Measurements from ENCODE around the gene PLCB2.

The PLCB2 gene

DNA sequence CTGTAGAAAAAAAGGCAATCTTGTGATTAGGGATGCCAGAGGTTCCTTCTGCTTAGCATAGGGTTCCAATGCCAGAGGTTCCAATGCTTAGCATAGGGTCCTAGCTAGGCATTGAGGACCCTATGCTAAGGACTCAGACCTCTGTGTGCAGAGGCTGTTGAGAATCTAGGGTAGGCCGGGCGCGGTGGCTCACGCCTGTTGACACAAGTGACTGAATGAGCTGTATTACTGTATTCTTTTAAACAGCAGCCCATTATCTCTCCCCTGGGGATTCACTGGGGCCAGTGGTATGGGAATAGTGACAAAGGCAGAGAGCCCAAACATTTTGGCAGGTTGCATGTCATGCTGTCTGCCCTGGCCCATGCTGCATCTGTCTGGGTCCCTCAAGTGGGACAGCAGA is 52.7 kb downstream of the PLCB2 start:
- no peak for DNase-seq (ENCODE audit: low read depth, low spot score)
- Histone ChIP-seq H3K9ac (ENCODE audit: insufficient read length, low read depth) (no peak overlapping the region), H3K9me3 (ENCODE audit: insufficient read depth, low read length) (no peaks in the 10 kb centered on the region), H3K36me3 (ENCODE audit: insufficient read depth, insufficient read length, low read length) (no peaks in the 10 kb centered on the region), H3K4me3 (ENCODE audit: insufficient read length, low read depth) (no peak overlapping the region), H3K4me1 (ENCODE audit: insufficient read depth, insufficient read length) (peaks cover 15% of the 10 kb centered on the region), H3K27me3 (ENCODE audit: insufficient read depth, insufficient read length) (peaks cover 53% of the 10 kb centered on the region)
- TF ChIP-seq YY1 (IDR thresholded peaks at IDR 0.05; ENCODE audit: insufficient read depth, insufficient read length) = no peak
- TF ChIP-seq ZNF274 (IDR thresholded peaks at IDR 0.05; ENCODE audit: low read depth, low read length) = no peak
- TF ChIP-seq SUZ12 (IDR thresholded peaks at IDR 0.05; ENCODE audit: extremely low read depth, insufficient read depth, insufficient read length) = no peak

- H3K4me1 ChIP-seq (ENCODE audit: insufficient read depth, insufficient read length) = peaks cover 15% of the 10 kb centered on the region
- H3K27me3 ChIP-seq (ENCODE audit: insufficient read depth, insufficient read length) = peaks cover 56% of the 10 kb centered on the region
- H3K4me3 ChIP-seq (ENCODE audit: insufficient read length, low read depth) = no peak overlapping the region
- TF ChIP-seq ZNF274 (IDR thresholded peaks at IDR 0.05; ENCODE audit: low read depth, low read length) (no peak), SUZ12 (IDR thresholded peaks at IDR 0.05; ENCODE audit: extremely low read depth, insufficient read depth, insufficient read length) (no peak), YY1 (IDR thresholded peaks at IDR 0.05; ENCODE audit: insufficient read depth, insufficient read length) (no peak)
- H3K9me3 ChIP-seq (ENCODE audit: insufficient read depth, low read length) = no peaks in the 10 kb centered on the region
- H3K36me3 ChIP-seq (ENCODE audit: insufficient read depth, insufficient read length, low read length) = no peaks in the 10 kb centered on the region
- no peak overlapping the region for H3K9ac ChIP-seq (ENCODE audit: insufficient read length, low read depth)
- no peak for DNase-seq (ENCODE audit: low read depth, low spot score)
Observed at GRCh38 chr15:40254452-40254851, 53.3 kb downstream of the PLCB2 start.

DNA sequence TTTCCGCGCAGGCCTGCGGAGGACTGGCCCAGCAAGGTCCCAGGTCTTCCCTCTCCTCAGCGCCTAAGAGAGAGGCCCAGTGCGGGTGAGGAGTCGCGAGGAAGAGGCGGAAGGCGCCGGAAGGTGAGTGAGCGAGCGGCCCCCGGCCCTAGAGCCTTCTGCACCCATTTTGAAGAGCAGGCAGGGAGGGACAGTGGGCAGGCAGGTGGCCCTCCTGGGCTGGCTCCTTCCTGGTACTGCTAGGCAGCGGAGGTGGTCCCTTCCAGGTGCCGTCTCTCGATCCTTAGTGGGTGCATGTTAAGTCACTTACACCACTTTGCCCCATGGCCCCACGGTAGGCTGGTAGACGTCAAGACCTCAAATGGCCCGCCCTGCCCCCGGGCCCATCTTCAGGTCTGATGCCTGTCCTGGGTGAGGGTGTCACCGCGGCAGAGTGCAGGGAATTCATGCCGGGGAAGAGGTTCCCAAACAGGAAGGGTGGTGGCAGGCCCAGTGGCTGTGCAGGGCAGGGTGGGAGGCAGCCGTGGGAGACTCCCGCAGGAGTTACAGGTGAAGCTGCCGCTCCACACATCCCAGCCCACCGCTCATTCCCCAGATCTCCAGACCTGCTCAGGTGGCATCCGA is 54.5 kb downstream of the PLCB2 start:
- TF ChIP-seq SUZ12 (IDR thresholded peaks at IDR 0.05; ENCODE audit: extremely low read depth, insufficient read depth, insufficient read length) (no peak), ZNF274 (IDR thresholded peaks at IDR 0.05; ENCODE audit: low read depth, low read length) (no peak), YY1 (IDR thresholded peaks at IDR 0.05; ENCODE audit: insufficient read depth, insufficient read length) (no peak)
- peaks cover 13% of the 10 kb centered on the region for H3K4me1 ChIP-seq (ENCODE audit: insufficient read depth, insufficient read length)
- H3K9ac ChIP-seq (ENCODE audit: insufficient read length, low read depth) = peak overlapping the region; percentile 66
- H3K27me3 ChIP-seq (ENCODE audit: insufficient read depth, insufficient read length) = peaks cover 56% of the 10 kb centered on the region
- H3K9me3 ChIP-seq (ENCODE audit: insufficient read depth, low read length) = no peaks in the 10 kb centered on the region
- no peak for DNase-seq (ENCODE audit: low read depth, low spot score)
- H3K36me3 ChIP-seq (ENCODE audit: insufficient read depth, insufficient read length, low read length) = no peaks in the 10 kb centered on the region
- H3K4me3 ChIP-seq (ENCODE audit: insufficient read length, low read depth) = peak overlapping the region; percentile 49

DNA sequence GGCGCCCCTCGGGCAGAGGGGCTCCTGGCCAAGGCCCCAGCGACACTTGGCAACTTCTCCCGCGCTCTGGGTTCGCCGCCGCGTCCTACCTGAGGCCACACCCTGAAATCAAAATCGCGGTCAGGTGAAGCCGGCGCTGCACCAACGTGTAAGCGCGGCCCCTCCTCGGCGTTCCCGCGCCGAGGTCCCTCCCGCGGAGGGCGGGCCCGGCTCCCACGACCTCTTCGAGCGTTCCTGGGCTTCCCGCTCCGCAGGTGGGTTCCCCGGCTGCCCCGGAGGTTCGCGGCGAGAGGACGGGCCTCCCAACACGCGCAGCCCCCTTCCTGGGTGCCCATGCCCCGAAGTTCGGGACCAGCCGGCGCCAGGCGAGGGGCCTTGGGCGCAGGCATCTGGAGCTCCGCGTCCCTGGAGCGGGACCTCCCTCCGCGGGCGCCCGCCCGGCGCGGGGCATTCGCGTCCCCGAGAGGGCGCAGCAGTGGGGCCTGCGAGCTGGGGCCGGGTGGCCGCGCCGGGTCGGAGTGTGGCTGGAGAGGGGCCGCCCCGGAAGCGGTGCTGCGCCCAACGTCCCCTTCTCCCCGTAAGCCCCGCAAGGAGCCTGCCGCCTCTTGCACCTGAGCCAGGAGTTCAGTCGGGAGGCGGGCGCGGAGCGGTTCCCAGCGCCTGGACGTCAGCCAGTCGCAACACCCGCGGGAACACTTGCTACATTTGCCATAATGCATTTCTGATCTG is 55.1 kb downstream of the PLCB2 start:
- TF ChIP-seq YY1 (IDR thresholded peaks at IDR 0.05; ENCODE audit: insufficient read depth, insufficient read length) = no peak
- TF ChIP-seq ZNF274 (IDR thresholded peaks at IDR 0.05; ENCODE audit: low read depth, low read length) = no peak
- no peak for TF ChIP-seq SUZ12 (IDR thresholded peaks at IDR 0.05; ENCODE audit: extremely low read depth, insufficient read depth, insufficient read length)
- Histone ChIP-seq H3K9ac (ENCODE audit: insufficient read length, low read depth) (peak overlapping the region; percentile 66), H3K9me3 (ENCODE audit: insufficient read depth, low read length) (no peaks in the 10 kb centered on the region), H3K4me1 (ENCODE audit: insufficient read depth, insufficient read length) (peaks cover 11% of the 10 kb centered on the region), H3K36me3 (ENCODE audit: insufficient read depth, insufficient read length, low read length) (no peaks in the 10 kb centered on the region), H3K4me3 (ENCODE audit: insufficient read length, low read depth) (peak overlapping the region; percentile 49), H3K27me3 (ENCODE audit: insufficient read depth, insufficient read length) (peaks cover 56% of the 10 kb centered on the region)
- DNase-seq (ENCODE audit: low read depth, low spot score) = no peak

GRCh38 chr15:40252141-40252437 is 55.6 kb downstream of the PLCB2 start:
- no peaks in the 10 kb centered on the region for H3K36me3 ChIP-seq (ENCODE audit: insufficient read depth, insufficient read length, low read length)
- peaks cover 8% of the 10 kb centered on the region for H3K4me1 ChIP-seq (ENCODE audit: insufficient read depth, insufficient read length)
- H3K4me3 ChIP-seq (ENCODE audit: insufficient read length, low read depth) = peak overlapping the region; percentile 49
- H3K27me3 ChIP-seq (ENCODE audit: insufficient read depth, insufficient read length) = peaks cover 56% of the 10 kb centered on the region
- DNase-seq (ENCODE audit: low read depth, low spot score) = no peak
- H3K9me3 ChIP-seq (ENCODE audit: insufficient read depth, low read length) = no peaks in the 10 kb centered on the region
- TF ChIP-seq ZNF274 (IDR thresholded peaks at IDR 0.05; ENCODE audit: low read depth, low read length) = no peak
- TF ChIP-seq SUZ12 (IDR thresholded peaks at IDR 0.05; ENCODE audit: extremely low read depth, insufficient read depth, insufficient read length) = no peak
- no peak for TF ChIP-seq YY1 (IDR thresholded peaks at IDR 0.05; ENCODE audit: insufficient read depth, insufficient read length)
- H3K9ac ChIP-seq (ENCODE audit: insufficient read length, low read depth) = peak overlapping the region; percentile 66

DNA sequence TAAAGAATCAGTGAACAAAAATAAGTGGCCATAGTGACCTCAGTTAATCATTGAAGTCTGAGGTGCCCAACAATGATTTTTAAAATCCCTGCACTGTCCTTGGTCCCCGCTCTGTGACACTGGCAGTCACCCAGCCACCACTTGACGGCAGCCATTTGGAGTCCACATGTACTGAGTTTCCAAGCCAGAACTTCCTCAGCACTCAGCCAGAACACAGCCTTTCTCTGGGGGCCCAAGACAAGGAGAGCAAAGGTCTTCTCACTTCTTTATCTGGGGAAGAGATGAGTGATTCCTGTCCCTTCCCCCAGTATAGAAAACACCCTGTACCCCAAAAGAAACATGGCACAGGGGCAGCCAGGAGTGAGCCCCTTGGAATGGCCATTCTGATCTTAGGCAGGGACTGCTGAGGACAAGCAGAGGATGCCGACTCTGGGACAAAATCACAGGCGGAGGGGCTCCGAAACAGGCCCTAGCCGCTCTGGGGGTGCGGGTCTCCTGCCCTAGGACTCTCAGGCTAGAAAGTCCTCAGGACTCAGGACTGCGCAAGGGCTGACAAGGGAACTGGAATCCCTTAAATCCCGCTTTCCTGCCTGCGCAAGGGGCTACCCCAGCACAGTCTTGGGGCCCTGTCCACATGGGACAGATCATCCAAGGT is 56.1 kb downstream of the PLCB2 start:
- TF ChIP-seq YY1 (IDR thresholded peaks at IDR 0.05; ENCODE audit: insufficient read depth, insufficient read length) (no peak), SUZ12 (IDR thresholded peaks at IDR 0.05; ENCODE audit: extremely low read depth, insufficient read depth, insufficient read length) (no peak), ZNF274 (IDR thresholded peaks at IDR 0.05; ENCODE audit: low read depth, low read length) (no peak)
- Histone ChIP-seq H3K9ac (ENCODE audit: insufficient read length, low read depth) (no peak overlapping the region), H3K4me3 (ENCODE audit: insufficient read length, low read depth) (no peak overlapping the region), H3K4me1 (ENCODE audit: insufficient read depth, insufficient read length) (peaks cover 6% of the 10 kb centered on the region), H3K27me3 (ENCODE audit: insufficient read depth, insufficient read length) (peaks cover 59% of the 10 kb centered on the region), H3K9me3 (ENCODE audit: insufficient read depth, low read length) (no peaks in the 10 kb centered on the region), H3K36me3 (ENCODE audit: insufficient read depth, insufficient read length, low read length) (no peaks in the 10 kb centered on the region)
- no peak for DNase-seq (ENCODE audit: low read depth, low spot score)
